Measurements from ENCODE around the gene SLC39A12. TPM values are rescaled to one million over a fixed set of nuclear protein-coding genes. Genes with fewer than 3 reads are reported as not detected.

SLC39A12 gene
- total and polyA plus RNA-seq, 2 donors: 0.04 TPM; not detected in 1

Other genes starting within 250 kb of the SLC39A12 start
- gene TMEM236, start 199.7 kb upstream of the SLC39A12 start, total RNA-seq: 1.2 TPM
- gene TMEM236, start 199.7 kb upstream of the SLC39A12 start, polyA plus RNA-seq: 0.44 TPM
- gene MRC1, start 142.6 kb upstream of the SLC39A12 start, total RNA-seq: 41.2 TPM
- gene MRC1, start 142.6 kb upstream of the SLC39A12 start, polyA plus RNA-seq: 32.7 TPM
- 40.4 TPM for gene CACNB2, start 188.5 kb downstream of the SLC39A12 start, total RNA-seq
- gene CACNB2, start 188.5 kb downstream of the SLC39A12 start, polyA plus RNA-seq: 16.7 TPM